ENCODE data around the gene HHIP. TPM values are rescaled to one million over a fixed set of nuclear protein-coding genes. Genes with fewer than 3 reads are reported as not detected.

HHIP gene
- total RNA-seq, 1 donor from 2014 or later = 4.4 TPM

DNA sequence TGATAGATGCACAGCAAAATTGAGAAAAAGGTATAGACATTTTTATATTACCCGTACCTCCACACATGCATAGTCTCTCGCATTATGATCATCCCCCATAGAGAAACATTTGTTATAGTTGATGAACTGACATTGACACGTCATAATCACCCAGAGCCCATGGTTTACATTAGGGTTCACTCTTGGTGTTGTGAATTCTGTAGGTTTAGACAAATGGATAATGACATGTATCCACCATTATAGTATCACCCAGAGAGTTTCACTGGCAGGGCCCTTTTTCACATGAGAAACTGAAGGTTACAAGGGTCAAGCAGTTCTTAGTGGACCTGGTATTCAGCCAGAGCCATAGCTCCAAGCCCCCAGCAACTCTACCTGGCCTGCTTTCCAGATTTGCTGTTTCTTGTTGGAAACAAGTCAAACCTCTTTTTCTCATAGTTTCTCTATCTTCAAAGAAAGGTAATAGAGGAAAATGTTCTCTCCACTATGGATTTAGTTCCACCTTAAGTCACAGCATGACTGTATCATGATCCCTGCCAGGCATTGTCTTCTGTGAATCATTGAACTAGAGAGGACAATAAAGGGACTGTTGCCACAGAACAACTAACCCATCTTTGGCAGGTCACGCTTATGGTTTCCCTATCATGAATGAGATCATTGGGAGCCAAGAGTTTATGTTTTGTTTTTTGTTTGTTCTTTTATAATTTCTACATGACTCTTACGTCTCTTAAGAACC lies 64.0 kb downstream of the HHIP start:
- no peak for DNase-seq

DNA sequence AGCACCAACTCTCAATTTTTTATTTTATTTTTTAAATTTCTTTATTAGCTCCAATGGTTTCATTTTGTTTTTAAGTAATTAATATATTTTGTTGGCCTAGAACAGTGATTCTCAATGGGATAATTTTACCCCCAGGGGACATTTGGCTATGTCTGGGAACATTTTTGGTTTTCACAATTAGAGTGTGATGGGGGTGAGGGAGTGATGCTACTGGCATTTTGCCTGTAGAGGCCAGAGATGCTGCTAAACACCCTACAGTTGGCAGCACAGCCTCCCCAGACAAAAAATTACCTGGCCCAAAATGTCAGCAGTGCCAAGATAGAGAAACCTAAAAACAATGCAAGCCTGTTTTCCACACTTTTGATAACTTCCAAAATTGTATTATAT lies 64.6 kb downstream of the HHIP start:
- DNase-seq = no peak

DNA sequence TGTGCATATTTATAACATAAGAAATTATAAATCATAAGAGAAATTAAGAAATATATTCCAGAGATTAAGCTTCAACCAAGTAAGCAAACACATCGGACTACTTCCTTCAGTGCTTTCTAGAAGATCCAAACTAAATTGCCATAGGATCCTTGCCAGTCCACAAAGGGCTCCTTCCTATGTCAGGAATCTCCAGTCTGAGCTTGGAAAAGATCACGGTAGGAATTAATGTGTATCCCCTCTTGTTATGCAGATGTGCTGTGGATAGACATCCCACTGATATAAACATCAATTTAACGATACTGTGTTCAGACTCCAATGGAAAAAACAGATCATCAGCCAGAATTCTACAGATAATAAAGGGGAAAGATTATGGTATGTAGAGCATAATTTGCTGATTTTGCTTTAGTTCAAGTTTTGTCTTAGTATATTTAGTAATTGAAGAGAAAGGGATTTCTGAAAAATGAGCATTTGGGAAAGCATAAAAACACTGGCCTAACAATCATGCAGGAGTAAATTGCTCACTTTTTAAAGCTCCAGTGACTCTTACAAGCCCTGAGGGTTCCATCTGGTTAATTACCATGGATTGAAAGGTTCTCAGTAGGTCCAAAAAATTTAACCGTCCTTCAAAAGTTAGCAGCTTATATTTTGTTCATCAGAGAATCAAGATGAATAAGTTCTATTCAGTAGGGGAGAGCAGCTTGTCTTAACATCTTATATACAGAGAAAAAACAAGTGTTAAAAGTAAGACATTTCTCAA lies 65.9 kb downstream of the HHIP start:
- no peak for DNase-seq

DNA sequence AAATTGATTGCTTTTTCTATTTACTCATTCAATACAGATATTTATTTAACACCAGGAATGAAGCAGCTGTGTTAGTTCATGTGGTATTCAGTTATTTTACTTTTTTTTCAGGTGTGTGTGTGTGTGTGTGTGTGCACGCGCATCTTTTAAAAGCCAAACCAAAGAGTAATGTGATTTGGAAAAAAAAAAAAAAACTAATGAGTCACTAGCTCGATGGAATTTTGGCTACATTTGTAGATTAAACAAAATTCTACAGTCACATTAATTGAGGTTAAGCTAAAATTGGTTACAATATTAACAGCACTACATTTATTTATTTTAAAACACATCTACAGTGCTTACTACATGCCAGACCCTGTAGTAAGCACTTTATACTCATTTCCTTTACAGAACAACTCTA lies 66.8 kb downstream of the HHIP start:
- no peak for DNase-seq

DNA sequence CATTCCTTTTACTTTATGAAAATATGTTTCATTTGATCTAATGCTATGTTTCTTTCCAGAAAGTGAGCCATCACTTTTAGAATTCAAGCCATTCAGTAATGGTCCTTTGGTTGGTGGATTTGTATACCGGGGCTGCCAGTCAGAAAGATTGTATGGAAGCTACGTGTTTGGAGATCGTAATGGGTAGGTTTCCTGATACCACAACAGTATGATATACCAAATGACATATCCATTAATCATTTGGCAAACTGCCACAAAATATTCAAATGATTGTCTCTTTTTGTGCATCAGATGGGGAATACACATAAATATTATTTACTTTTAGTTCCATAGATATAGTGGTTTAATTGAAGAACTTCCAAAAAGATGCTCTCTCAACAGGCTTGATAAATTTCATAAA lies 68.2 kb downstream of the HHIP start:
- no peak for DNase-seq

DNA sequence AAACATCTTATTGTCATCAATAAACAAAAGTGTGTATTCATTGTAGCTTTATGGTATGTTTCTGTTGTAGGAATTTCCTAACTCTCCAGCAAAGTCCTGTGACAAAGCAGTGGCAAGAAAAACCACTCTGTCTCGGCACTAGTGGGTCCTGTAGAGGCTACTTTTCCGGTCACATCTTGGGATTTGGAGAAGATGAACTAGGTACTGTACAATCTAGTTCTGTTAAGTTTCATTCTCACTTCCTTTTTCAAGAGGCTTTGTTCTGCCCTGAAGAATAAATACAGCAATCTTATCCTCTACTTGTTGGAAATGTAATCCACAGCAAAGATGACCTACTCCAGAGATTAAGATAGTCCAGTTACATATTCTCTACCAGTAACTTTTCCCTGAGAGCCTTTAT lies 69.3 kb downstream of the HHIP start:
- DNase-seq = no peak

DNA sequence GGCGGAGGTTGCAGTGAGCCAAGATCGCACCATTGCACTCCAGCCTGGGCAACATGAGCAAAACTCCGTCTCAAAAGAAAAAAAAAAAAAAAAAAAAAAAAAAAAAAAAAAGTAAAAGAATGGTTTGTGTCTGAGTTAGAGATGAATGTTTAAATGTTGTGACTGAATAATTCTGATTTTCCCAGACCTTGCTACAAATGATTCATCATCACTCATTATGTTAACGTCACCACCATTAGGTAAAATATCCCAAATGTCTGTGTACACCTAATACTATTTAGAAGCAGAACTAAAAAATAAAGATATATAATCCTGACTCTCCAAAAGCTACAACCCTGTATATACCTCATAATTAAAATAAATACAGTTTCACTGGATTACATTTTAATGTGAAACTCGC lies 70.8 kb downstream of the HHIP start:
- DNase-seq = no peak

DNA sequence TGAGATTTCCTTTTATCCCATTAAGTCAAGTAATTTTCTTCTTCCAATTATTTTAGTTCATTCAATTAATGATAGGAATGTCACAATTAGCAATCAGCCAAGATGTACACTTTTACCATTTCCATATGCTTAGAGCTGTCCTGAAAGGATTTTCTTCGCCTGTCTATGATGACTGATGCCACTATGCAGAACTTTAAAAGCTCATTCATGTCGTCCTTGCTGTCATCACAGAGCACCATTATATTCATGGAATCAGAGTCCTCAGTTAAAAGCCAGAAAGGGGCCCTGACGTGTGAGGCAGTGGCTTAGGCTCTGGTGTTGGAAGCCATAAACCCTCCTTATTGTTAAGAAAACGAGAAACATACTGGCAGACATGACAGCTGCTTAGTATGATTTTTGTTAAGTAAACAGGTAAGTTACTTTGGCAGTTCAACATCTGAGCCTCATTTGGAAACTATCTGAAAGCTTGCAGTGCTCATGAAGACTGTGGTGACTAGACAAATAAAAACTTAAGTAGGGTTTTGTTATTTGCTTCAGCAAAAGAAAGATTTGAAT lies 73.1 kb downstream of the HHIP start:
- no peak for DNase-seq

DNA sequence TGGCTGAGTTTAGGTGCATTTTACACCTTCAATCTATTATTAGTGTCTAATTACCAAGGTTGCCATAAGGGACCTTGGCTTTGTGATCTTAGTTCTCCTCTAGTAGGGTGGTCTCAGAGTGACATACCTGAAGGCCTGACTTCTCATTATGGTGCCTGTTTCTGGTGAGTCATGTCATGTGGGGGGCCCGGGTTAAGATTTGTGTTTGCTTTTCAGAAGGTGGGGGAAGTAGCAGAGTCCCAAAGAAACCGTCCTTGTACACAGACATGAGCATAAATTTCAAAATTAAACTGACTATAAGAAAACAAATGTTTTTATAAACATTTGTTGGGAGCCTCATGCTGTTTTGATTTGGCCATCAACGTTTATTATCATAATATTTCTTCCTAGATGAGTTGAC lies 74.5 kb downstream of the HHIP start:
- DNase-seq = no peak

DNA sequence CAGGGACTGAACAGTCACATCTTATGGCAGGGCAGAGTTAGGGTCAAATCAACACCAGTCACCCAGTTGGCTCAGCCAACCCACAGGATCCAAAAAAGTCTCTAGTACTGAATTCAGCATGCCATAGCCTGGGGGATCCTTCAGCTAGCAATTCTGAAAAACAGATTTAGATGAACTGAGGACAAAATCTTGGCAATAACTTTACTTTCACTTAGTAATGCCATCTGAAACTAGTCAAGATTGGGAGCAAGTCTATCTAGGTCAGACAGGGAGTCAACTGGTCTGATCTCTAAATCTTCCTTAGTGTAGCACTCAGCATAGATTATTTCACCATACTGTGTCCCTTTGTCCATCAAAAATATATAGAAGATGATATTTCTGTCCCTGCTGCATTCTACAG lies 76.0 kb downstream of the HHIP start:
- no peak for DNase-seq

DNA sequence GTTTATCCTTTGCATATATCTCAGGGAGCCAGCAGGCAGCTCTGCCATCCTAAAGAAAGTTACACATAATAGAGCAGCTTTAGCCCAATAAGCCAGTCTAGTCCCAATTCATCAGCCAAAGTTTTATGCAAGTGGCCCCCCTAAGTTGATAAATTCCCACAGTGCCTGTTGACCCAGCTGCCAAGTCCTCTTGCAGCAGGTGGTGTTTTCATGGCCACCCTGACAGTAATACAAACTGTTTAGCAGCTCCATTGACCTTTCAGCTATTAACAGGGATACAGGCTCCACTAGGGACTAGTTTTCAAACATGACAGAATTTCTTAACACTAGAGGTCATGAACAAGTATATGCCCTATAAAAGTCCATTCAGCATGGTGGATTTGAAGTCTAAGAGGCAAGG lies 77.5 kb downstream of the HHIP start:
- DNase-seq = peak; percentile 14

DNA sequence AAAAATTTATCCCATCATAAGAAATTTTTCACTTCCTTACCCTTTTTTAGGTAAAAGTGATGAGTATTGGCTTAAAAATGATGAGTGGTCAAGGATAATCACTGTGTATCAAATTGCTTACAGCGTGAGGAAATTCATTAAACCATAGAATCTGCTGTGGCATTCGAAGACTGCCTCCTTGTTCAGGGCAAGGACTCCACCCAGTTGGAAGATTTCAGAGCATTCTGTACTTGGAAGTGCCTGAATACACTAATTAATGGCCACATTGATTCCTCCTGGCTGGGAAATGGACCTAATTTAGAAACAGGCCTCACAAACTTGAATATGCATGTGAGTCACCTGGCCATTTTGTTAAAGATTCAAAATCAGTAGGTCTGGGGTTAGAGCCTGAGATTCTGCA lies 83.2 kb downstream of the HHIP start:
- DNase-seq = no peak

DNA sequence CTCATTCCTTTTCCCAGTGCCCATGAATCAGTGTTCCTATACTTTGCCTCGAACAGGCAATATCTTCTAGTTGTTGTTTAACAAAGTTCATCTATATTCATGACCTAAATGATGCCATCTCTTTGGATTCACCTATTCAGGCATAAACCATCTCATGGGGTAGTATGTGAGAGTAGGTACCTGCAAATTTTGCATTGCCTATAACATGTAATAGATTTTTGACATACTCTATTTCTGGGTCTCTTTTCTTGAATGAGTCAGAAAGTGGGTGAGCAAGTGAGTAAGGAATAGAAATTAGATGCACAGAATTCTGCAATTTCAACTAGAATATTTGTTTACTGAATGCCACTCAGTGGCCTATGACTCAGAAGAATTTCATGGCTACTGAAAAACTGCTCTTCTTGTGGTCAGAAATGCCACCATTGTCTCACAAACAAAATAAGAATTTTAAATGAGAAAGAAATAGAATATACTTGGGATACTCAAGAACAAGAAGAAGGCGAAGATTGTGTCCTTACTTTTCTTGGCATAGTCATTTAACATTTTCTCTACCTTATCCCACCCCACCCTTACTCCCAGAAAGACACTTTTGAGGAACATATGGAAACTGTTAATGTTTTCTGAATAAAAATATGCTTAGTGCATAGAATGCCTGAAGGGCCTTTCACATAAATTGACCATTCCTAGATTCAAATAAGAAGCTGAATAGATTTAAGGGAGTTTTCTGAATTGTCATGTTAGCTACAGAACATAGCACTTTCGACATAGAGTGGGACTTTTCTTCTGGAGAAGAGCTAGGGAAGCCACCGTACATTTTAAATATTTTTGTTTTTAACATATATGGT lies 86.8 kb downstream of the HHIP start:
- DNase-seq = no peak

DNA sequence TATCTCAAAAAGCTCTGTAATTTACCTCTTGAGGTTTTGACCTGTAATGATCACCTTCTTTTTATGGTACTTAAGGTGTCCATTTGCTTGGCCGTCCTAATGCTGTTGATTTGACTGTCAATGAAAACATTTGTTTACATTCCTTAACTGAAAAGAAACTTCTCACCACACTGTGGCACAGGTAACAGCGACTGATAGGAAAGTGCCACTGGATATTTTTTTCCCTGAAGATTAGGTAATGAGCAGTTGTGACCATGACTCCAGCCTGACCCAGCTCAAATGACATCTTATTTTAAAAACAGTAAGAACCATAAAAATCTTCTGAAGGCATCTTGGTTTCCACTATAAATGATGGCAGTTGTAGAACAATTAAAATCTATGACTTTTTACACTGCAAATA lies 87.6 kb downstream of the HHIP start:
- DNase-seq = no peak

DNA sequence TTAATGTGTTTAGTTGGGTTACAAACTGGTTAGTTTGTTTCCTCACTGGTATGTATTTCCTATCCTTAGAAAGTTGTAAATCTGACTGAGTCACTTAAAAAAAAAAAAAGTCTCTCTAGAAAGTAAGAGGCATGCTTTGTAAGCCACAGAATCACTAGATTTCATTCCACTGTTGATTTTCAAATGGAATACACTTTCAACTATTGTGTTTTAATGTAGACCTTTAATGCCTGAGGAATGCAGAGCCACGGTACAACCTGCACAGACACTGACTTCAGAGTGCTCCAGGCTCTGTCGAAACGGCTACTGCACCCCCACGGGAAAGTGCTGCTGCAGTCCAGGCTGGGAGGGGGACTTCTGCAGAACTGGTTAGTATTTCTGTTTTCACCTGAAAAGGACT lies 88.6 kb downstream of the HHIP start:
- DNase-seq = no peak

DNA sequence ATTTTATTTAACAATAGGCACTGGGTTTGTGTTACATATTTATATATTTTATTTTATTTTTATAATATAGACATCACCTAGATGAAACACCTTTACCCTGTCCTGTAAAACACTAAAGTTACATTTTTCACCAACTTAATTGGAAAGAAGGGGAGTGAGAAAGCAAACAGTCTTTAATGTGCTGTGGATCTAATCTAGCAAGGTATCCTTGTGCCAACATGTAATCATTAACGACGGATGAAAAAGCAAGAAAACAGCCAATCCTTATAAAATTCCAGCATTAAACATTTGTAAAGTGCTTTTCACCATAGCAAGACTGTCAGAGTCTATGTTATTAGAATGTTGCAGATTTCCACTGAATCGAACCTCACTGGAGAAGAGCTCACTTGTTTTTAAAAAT lies 92.7 kb downstream of the HHIP start:
- no peak for DNase-seq

DNA sequence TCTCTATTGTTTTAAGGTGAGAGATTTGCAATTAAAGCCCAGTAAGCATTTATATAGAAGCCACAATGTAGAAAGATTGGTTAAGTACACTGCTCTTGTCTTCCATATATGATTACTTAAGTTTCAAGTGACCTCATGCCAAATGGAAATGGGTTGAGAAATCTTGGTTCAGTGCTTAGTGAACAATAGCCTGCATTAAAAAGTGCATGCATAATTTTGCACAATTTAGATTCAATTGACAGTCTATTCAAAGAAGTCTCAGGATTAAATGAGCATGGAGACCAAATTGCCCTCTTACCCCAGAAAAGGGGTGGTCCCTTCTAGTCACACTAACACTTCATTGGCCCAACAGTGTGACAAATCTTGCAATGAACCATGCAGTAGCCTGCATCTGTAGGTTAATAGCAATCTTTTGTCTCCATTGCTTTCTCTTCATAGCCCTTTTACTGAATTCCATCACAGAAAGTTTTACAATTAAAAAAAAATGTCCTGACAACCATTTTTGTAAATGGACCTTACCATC lies 93.6 kb downstream of the HHIP start:
- DNase-seq = no peak

DNA sequence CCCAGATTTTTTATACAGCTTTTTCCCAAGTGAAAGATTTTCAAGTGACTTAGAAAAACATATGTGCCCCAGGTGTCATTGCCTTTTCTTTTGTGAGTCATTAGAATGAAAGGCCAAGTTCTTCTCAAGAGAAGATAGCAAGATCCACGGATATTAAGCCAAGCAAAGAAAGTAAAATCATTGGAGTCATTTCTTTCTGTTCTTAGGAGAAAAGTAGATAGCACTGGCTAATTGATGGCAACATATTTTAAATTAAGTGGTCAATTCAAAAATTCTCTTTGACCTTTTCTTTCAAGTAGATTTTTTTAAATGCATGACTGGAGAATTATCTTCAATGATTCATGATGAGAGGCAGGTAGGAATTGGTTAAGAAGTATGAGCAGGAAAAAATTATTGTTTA lies 94.4 kb downstream of the HHIP start:
- no peak for DNase-seq

DNA sequence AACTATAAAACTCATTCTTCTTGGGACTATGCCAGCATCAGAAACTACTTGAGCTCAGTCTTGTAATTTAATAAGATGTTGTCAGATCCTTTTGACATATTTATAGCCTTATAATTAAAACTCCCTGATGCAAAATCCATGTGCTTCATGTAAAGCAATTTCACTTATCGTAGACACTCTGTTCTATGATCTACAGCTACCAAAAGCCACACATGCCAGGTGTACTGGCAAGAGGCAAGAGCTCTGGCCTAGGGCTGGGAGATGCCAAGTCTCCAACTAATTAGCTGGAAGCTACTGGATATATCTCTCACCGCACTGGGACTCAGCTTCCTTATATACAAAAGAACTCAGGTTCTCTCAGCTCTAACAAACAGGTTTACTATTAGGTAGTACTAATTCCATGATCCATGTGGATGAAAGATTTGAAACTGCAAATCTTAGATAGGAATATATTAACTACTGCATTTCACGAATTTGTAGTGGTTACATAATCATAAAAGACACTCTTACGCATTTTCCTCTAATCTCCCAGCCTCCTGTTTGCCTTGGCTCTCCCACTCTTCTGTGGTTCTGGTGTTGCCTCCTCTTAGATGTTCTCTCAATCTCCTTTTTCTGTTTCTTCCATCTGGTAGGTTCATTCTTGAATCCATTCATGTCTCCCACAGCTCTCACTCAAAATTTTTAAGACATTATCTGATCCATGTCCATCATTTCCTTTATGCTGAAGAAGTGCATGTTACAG lies 103.0 kb downstream of the HHIP start:
- no peak for DNase-seq

DNA sequence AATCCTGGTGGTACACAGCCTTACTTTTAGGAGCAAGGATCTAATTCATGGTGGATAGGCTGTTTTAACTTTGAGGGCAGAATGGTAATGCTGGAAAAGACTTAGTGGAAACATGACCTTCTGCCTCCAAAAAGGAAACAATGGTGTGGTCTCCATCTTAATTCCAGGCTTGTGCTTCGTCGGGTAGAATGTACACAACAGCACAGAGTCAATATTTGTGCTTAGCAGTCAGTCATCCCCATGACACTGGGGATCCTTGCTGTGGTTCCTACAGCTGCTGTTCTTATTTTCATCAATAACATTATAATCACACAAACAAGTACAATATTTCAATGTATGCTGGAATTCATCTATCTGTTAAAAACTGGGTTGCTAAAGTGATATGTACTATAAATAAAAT lies 104.4 kb downstream of the HHIP start:
- DNase-seq = no peak

DNA sequence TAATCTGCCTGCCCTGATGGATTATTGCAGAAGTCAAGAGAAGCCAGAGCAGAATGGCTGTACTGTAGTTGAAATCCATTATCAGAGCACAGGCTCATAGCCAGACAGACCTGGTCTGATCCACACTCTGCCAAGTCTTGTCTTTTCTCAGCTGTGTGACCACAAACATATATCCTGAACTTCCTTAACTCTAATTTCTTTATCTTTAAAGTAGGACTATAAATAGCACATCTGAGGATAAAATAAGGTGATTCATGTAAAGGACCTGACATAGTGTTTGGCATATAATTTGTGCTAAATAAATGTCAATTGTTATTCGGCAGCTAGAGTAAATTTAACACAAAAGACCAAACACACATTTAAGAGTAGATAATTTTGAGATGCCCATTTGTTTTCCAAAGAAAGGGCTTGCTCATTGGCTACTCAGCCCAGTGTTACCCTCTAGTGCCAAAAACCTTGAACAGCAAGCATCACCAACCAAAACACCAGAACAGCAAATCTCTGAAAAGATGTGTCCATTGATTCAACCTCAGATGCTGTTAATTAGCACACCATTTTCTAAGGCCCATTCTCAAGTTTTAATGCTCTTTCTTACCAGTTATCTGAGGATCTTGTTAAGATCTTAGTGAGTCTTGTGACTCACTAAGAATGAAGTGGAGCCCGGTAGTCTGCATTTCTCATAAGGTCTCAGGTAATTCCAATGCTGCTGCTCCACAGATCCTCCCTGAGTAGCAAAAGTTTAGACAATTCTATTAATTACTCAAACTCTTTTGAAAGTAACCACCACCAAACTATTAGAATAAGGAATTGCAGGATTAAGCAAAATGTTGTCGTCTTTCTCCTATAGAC lies 108.8 kb downstream of the HHIP start:
- DNase-seq = no peak

Data from tongue (tissue), 2 donors.